Prostate gland (tissue), 2 donors: ENCODE results near the gene MICAL3.

ENCODE experiments used
- CTCF ChIP-seq, 4 experiments: fragments of 200-600 bp in 2 of 4; fragments of 450-650 bp in 2 of 4; sonication (generic) in 2 of 4; IDR thresholded peaks; 1 replicate in 3 of 4; 2 replicates in 1 of 4; pipeline ENCODE4 v1.5.1; 2016 to 2019; ENCODE audit warnings: antibody characterized with exemption in 4 of 4, mild to moderate bottlenecking in 2 of 4, moderate library complexity in 2 of 4
- POLR2A ChIP-seq: fragments of 450-650 bp; IDR thresholded peaks from one replicate; pipeline ENCODE4 v1.6.1; 2016; ENCODE audit warnings: antibody characterized with exemption, mild to moderate bottlenecking

- TF ChIP-seq CTCF (IDR thresholded peaks at IDR 0.05) (no peak), POLR2A (no peak)
Observed at GRCh38 chr22:17951315-17951714, 73.0 kb downstream of the MICAL3 start.
